NCI-H774 (cell line): ENCODE results near the gene CRNKL1.

ENCODE experiments used
- DNase-seq: peaks from one replicate; lab custom pipeline; 2025; lab: John Stamatoyannopoulos, UW

Gene CRNKL1

GRCh38 chr20:20052074-20052970, at the start of gene CRNKL1, which contains the start of gene CFAP61:
CRNKL1 (minus strand) TSS chr20:20052466; CDS start chr20:20052342, 124 bp downstream.
CFAP61 (plus strand) TSS chr20:20052532; CDS start chr20:20056654, 4,122 bp downstream.
- peak; percentile 95 for DNase-seq

DNA sequence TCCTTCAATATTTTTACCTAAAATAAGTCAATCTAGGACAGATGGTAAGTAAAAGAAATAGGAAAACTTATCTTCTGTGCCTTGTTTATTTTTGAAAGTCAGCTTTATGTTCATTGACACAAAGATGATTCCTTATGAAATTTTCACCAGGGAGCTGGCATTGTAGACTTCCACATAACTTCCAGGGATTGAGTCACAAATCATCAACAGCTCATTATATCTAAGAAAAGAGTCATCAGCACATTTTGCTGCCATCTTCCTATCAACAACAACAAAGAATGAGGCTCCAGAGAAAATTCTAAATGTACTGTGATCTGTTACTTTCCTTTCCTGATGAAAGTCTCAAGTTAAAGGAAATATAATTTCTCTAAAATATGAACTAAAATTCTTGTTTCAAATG, 48.6 kb upstream of the CRNKL1 start:
- no peak for DNase-seq

DNA sequence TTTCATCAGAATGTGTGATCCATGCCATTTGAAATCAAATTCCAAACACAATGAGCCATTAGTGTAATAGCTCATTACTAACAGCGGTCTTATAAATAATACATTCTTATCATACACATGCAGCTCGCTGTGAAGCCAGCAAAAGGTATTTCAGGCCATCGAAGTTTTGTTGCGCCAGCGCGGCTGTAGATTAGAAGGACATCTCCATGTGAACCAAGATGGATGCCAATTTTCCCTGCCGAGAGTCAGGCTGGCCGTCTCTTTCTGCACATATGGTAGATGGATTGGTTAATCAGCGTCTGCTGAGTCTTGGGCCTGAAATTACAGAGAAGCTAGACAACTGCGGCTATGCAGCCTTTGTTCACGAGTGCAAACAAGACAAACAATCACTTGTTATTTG, 44.2 kb upstream of the CRNKL1 start:
- peak; percentile 78 for DNase-seq

- DNase-seq: no peak
Observed at GRCh38 chr20:20095114-20095872, 43.0 kb upstream of the CRNKL1 start.

DNA sequence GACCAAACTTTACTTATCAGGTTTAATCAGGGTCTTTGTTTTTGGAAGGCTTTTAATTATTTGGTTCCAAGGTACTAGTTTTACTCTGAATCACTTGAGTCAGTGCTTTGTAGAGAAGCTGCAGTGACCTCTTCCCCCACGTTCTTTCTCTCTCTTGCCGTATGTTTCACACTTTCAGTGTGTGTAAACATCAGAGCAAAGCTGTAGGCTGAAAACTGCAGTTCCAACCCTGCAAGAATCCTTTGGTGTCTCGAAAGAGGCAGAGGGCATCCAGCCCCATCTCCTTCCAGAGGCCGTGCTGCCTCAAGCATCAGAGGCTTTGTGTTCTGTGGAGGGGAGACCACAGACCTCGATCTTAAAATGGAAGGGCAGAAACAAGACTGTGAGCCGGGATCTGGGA, 42.1 kb upstream of the CRNKL1 start:
- DNase-seq: no peak

GRCh38 chr20:20092827-20093226, 40.6 kb upstream of the CRNKL1 start:
- DNase-seq: no peak

DNA sequence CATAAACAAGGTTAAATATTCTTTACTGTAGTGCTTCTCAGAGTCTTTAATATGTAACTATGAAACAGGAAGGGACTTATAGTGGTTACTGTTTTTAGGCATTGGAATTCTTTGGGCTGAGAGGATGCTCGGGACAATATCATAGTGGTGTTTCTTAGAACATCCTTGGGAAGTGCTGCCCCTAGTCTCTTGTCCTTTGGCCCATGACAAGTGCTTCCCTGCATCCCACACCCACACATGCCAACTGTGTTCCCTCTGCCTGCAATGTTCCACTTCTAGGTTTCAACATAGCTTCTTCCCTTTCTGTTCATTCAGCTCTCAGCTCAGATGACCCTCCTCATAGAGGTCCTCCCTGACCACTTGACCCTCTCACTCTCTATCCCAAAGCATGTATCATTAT, 37.7 kb upstream of the CRNKL1 start:
- DNase-seq: no peak

DNA sequence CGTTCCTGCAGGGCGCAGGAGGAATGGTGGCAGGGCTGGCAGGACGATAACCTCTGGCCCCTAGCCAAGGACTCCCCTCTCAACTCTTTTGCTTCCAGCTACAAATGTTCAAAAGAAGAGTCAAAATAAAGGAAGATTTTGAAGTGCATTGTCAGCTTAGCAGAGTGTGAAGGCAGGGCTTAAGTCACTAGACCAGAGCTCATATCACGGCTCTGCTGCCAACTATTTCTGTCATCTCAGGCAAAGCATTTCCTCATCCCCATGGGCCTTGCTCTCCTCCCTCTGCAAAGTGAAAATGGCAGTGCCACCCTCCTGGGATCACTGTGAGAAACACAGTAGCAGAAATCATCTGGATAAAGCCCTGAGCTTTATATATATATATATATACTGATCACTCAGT, 36.8 kb upstream of the CRNKL1 start:
- DNase-seq: no peak

- DNase-seq: no peak
Observed at GRCh38 chr20:20085812-20086211, 33.5 kb upstream of the CRNKL1 start.

GRCh38 chr20:20085071-20085470, 32.8 kb upstream of the CRNKL1 start:
- no peak for DNase-seq

GRCh38 chr20:20084296-20084752, 32.1 kb upstream of the CRNKL1 start:
- DNase-seq: peak; percentile 19

DNA sequence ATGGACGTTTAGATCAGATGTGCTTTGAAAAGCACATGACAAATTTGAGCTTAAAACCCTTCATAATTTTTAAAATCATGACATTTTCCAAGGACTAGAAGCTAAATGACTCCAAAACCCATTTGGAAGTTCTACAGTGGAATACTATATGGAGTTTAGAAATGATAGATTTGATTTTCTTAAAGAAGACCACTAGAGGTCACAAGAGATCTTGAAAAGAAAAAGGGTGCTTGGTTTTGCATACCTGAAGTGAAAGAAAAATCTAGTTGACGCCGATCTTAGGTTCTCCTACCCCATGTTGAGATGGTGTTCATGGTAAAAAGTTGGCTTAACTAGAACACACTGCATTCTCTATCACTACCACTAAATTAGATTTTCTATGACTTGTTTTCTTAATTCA, 31.5 kb upstream of the CRNKL1 start:
- peak; percentile 68 for DNase-seq

DNA sequence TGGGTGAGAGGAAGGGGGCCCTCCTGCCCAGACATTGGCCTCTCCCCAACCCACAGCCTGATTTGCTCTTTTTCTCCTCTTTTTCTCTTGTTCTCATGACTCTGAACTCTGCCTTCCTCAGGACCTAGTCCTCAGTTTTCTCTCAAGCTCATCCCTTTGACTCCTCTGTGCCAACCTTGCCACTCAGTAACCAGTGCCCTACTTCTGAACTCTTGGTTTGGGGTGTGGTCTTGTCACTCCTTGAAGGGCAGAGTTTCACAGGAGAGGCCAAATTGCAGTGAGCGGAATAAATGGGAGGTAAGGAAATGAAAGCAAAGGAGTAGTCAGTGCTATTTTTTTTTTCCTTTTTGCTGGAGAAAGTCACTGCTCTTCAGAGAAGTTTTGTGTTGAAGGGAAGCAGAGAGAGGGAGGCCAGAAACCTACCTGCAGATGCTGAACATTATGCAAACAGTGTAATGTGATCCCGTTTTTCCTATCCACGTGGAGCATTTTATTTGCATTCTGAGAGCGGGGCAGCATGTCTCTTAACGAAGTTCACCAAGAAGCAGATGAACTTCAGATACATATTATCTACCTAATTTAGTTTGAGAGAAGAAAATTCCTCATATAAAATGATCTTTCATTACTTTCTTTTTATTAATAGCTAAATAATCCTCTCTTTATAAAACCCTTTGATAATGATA, 27.0 kb upstream of the CRNKL1 start:
- DNase-seq: peak; percentile 47

- no peak for DNase-seq
Observed at GRCh38 chr20:20078041-20078440, 25.8 kb upstream of the CRNKL1 start.

- DNase-seq: no peak
Observed at GRCh38 chr20:20076297-20077065, 24.2 kb upstream of the CRNKL1 start.

DNA sequence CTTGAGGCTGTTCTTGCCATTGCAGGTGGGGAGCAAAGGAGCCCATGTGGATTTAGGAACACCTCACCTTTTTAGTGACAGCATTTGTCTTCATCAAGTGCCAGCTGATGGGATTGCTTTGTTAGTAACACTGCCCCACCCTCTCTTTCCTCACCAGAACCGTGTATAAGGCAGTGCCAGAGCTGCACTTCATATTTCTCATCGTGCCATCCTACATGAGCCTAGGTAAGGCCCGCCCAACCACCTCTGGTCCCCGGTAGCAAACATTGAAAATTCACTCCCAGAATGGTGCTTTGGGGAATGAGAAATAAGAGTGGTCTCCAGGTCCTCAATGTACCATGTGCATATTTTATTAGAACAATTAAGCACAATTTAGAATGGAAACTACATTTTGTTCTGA, 22.8 kb upstream of the CRNKL1 start:
- DNase-seq: no peak

GRCh38 chr20:20073801-20074371, 21.6 kb upstream of the CRNKL1 start:
- no peak for DNase-seq

DNA sequence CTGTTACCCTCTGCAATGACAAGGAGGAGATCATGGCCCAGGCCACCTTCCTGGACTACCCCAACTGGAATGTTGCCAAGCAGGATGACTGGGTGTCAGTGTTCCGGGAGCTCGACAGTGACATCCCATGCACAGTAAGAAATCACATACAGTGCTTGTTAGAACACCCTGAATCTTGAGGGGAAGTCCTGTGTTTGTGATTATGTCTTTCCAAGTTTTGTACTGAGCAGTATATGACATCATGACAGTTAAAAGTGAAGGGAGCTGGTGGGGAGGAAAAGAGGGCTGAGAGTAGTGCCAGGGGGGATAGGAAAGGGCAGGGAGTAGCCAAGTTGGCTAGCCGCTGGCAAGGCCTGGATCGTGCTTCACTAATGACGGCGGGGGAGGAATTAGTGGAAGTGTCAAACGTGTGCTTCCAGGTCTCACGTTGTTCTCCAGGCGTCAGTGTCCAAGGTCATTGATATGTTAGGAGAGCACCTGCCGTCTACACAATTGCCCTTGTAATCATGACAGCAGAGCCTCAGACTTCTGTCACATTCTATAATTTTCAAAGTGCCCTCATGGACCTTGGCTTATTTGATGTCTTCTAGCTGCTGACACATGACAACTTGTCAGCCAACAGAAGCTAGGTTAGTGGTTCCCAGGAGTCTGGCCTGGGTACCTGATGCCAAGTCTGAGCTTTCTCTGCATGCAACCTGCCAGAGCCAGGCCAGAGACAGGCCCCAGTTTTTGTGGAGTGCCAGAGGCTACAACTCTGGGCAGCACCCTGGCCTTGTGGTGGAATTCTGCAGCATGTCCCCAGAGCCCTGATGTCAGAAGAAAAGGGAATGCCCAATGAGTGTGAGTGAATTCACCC, 18.8 kb upstream of the CRNKL1 start:
- no peak for DNase-seq

DNA sequence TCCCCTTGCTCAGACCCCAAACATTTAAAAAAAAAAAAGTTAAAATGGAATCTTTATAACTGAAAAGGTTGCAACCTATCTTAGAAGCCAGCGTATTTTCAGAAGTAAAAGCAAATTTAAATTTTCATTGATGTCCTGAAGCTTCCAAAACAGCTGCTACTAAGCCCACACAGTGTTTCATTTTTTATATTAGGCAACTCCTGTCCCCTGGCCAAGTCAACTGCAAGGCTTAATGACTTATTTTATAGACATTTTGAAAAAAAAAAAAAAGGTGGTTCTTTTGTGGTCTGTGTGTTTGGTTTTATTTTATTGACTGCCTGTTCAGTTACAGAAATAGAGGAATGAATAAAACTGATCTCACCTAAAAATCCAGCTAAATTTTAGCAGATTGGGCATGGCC, 13.1 kb upstream of the CRNKL1 start:
- DNase-seq: no peak
